Stimulated activated CD8-positive, alpha-beta memory T cell treated with anti-CD3 and anti-CD28 coated beads, Interleukin-2, amount 100 ng/mL, for 1 hour (primary cell): ENCODE data around the gene CNTNAP2.
"Not testable (repeated sequence)": the region's sequence is repeated elsewhere in the genome, so short reads cannot be mapped to it uniquely, and the experiment has no call there.

Experiments used
- DNase-seq, 2 donors: peaks; one replicate each; pipeline ENCODE4 v3.0.0-alpha.2; 2020; ENCODE audit warnings: low read depth in 2 of 2

The CNTNAP2 gene

DNA sequence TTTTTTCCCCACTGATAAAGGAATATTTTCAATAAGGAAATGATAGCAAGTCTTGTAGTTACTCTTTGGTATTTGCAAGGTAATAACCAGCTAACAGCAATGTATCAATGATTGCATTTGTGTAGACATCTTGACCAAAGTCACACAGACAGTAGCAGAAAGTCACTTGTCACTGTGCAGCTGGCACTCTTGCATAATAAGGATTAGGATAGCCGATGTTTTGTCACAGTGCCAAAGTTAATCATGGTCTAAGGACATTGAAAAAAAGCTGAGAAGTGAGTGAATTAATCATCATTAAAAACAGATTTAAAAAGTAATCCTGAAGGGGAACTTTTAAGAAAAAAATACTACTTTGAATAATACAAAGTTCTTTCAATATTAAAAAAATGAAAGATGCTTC is 1639.7 kb downstream of the CNTNAP2 start:
- no peak for DNase-seq

DNA sequence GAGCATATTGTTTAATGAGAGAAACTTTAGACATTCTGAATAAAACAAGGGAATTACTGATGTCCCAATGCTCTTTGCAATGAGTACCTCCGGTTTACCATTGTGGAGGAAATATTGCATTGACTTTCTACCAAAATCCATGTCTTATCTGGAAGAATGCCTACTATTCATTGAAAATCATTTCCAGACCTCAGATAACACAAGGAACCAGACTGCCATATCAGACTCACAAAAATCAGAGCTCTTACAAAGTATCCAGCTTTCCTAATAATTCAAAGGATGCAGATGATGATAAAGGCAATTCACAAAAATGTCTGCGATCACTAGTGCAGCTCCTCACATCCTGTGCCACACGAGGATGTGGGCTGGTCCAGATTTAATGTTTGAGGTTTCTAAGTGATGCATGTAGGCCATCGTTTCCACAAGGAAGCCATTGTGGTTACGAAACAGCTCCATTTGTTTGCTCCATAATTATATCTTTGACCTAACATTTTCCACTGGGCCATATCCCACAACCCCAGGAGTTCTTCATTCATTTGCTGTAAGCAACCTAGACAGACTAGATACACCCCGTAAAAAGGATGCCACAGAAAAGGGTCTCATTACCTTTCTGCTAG is 1642.8 kb downstream of the CNTNAP2 start:
- DNase-seq = no peak

DNA sequence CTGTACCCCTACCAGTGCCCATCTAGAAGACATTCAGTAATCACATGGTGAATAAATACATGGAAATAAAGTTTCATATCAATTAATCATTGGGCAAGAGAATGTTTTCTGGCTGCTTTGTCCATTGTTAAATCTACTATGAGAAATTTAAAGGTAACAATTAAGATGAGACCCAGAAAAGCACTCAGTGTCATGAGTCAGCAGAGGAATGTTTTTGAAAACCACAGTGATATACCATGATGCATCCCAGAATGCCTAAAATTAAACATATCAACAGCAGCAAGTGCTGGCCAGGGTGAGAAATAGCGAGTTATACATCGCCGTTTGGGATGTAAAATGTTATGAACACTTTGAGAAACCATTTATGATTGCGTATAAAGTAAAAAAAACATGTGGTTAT is 1648.7 kb downstream of the CNTNAP2 start:
- no peak for DNase-seq

DNA sequence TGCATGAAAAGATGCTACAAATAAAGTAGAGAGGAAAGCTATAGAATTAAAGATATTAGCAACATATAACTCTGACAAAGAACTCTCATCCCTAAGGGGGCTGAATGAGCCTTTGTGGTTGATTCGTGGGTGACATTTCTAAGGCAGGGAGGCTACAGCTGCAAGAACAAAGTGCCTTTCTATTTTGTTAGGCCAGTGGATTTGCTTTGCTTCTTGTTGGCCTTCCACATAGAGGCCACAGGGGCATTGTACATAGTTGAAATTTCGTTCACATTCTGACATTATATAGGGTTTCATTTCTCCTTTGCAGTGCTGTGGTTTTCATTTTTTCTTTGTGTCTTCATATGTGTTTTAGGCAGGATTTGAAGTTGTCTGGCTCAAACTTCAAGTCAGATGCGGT is 1654.7 kb downstream of the CNTNAP2 start:
- no peak for DNase-seq

DNA sequence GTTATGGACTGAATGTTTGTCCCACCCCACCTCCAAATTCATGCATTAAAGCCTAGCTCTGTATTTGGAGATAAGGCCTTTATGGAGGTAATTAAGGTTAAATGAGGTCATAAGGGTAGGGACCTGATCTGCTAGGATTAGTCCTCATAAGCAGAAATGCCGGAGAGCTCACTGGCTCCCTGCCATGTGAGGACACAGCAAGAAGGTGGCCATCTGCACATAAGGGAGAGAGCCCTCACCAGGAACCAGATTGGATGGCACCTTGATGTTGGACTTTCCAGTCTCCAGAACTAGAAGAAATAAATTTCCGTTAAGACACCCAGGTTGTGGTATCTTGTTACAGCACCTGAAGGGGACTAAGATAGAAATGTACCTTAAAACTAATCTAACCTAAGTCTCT is 1657.9 kb downstream of the CNTNAP2 start:
- no peak for DNase-seq

DNA sequence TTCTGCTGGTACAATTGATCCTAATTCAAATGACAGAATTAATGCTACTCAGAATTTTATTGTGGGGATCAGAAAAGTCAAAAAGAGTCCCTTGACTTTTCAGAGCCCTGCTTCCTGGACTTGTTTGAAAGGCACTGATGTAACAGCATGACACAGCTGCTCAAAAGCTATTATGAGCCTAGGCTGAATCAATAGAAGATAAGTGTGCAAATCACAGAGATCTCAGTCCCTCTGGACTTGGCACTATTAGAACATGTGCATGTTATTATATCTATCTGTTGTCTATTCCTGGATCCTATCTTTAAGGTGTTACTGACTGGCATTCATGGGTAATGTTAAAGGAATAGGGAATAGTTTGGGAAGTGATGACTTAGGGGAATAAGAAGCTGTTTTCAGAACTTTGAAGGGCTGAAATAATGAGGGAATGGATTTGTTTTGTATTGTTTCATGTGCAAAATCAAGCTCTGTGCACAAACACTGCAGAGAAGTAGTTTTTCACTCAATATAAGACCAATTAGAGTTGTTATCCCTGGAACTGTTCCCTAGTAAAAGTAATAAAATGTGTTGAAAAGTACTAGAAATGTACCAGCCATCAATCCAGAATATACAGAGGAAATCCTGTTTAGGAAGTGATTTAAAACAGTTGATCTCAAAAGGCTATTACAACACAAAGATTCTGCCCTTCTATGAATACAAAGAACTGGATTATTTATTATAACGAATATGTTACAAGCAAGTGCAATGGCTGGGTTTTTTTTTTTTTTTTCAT is 1659.1 kb downstream of the CNTNAP2 start:
- no peak for DNase-seq

DNA sequence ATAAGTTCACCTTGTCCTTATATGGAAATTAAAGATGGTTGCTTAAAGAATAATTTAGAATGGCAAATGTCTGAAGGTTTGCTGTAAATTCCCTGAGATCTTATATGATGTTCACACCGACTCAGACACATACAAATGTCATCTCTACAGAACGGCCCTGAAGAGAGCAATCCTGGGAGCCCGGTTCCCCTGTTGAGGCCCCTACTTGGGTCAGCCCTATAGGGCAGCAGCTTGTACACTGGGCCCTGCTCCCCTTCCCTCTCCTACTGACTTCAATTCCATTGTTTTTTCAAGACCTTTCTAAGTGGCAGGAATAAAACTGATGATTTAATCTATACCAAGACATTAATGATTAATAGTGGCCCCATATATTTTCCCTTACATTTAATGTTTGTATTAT is 1660.7 kb downstream of the CNTNAP2 start:
- DNase-seq = no peak

DNA sequence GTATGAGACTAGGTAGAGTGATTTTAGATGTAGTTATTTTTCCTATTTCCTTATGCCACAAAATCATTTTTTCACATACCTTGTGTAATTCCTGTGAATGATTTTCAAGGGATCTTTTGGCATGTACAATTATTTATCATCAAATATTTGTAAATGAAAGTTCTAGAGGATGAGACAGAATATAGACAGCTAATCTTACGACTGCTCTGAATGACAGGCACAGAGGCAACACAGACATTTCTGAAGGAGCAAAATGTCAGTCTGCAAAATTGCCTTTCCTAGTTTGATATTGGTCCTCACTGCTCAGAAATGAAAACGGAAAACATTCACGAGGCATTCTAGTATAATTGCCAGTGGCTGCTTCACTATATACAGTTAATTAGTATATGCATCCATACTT is 1663.3 kb downstream of the CNTNAP2 start:
- DNase-seq = no peak

DNA sequence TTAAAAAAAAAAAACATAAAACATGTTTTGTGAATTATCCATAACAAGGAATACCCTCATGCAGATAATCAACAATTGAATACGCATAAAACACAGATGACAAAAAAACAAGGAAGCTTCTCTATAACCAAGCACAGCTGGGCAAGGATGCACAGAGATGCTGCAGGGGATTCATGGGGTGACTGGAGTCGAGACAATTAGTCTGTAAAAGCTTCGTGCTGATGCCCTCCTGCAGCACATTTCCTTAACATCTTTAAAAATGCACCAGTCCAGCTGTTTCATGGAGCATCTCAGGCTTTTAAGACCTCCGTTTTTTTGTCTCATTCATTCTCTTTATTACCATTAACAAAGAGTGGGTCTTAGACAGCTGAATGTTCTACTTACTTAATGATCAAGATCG is 1680.0 kb downstream of the CNTNAP2 start:
- DNase-seq = no peak

DNA sequence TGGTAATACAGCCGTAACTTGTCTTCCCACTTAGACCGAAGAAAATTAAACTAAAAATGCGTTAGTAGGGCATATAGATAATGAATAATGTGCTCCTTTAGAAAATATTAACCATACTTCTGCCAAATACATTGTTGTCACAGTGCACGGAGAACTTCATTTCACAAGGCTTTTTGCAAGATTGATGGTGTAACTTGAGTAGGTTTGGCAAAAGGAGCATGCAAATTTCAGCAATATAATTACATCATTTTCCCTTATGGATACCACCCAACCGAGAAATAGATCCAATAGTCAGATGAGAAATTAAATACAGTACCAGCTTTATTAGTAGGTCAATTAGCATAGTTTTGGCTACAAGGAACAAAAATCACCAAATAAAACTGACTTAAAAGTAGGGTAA is 1681.4 kb downstream of the CNTNAP2 start:
- no peak for DNase-seq

DNA sequence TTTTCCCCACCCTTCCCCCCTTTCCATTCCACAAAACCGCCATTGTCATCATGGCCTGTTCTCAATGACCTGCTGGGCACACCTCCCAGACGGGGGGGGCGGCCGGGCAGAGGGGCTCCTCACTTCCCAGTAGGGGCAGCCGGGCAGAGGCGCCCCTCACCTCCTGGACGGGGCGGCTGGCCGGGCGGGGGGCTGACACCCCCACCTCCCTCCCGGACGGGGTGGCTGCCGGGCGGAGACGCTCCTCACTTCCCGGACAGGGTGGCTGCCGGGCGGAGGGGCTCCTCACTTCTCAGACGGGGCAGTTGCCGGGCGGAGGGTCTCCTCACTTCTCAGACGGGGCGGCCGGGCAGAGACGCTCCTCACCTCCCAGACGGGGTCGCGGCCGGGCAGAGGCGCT is 1685.2 kb downstream of the CNTNAP2 start:
- not testable (repeated sequence) for DNase-seq

DNA sequence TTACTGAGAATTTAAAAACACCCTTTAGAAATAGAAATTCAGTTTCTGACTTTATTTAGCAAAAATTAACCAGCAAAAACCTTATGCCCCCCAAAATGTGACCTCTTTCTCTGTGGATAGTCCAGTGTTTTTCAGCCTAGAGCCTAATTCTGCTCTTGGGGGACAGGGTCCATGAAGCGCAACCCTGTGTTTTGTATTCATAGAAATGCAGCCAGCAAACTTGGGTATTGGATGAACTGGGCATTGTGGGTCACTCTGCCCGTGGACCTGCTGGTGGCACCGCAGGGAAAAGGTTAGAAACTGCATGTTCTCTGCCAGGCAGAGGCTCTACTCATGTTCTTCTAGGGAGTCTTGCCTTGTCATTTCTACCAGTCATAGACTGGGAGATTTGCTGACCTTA is 1686.5 kb downstream of the CNTNAP2 start:
- no peak for DNase-seq

DNA sequence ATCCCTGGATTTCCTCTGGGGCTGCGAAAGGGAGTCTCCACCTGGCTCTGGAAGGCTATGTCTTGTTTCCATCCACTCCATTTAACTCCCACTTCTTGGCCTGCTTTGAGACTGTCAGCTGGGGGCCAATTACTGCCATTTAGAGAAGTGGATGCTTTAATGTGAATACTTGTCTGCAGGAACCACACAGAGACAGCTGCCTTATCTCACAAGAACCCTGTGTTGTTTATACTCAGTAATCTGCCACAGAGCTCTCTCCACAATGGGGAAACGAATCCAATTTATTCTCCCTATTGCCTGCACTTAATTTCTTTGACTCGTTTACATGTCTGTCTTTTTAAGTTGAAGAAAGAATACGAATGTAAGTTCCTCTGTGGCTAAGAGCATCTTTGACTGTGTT is 1687.0 kb downstream of the CNTNAP2 start:
- no peak for DNase-seq

DNA sequence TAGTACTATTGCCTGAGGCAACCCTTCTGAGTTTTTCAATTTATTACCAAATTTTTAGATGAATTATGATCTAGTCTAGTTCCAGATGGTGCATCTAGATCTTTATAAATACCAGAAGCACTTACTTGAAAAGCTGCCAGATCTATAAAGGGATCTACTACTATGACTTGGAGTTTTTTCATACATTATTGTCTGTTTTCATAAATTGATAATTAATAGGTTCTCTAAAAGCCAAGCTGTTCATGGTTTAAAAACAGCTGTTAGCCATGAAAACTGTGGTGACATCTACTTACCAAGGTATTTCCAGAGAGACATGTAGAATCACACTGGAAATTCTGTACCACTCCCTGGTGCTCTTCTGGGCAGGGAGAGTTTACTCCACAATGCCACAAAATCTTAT is 1687.4 kb downstream of the CNTNAP2 start:
- DNase-seq = no peak

DNA sequence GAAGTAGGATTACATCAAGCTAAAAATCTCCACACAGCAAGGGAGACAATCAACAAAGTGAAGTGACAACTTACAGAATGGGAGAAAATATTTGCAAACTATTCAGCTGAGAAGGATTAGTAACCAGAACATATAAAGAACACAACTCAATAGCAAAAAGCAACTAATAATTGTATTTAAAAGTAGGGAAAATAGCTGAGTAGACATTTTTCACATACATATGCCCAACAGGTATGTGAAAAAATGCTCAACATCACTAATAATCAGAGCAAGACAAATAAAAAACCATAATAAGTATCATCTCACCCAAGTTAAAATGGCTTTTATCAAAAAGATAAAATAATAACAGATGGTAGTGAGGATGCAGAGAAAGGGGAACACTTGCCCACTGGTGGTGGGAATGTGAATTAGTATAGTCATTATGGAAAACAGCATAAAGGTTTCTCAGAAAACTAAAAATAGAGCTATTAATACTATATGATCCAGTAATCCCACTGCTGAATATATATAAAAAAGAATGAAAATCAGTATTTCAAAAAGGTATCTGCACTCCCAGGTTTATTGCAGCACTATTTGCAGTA is 1689.5 kb downstream of the CNTNAP2 start:
- DNase-seq = no peak

DNA sequence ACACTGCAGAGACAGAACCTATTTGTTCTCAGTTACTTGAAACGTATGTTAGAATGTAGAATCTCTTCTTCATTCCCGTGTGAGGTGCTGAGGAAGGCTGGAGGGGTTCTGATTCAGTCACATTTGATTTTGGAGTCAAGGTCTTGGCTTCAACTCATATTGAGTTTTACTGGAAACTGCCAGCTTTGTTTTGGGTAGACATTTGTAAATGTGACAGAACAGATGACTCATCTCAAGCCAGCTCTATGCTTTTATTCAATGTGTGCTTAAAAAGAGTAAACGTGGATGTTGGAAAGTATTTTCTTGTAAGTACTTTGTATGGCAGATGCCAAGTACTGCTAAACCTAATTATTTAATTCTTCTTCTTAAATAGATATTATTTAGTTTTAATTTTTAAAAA is 1693.2 kb downstream of the CNTNAP2 start:
- DNase-seq = no peak

DNA sequence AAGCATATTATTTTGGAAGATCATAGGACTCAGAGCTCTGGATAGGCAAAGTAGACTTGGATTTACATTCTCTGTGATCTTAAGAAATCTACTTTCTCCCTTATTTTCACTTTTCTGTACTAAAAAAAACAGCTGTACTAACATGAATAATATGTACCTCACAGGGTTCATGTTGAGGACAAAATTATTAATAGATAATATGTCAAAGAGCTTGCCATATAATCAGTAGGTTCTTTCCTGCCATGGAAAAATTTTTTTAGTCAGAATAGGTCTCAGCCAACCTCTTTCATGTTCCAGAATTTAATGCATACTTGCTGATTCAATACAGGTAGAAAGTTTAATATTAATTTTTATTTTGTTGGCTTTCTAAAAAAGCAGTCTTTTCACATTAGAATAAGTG is 1693.7 kb downstream of the CNTNAP2 start:
- DNase-seq = no peak

DNA sequence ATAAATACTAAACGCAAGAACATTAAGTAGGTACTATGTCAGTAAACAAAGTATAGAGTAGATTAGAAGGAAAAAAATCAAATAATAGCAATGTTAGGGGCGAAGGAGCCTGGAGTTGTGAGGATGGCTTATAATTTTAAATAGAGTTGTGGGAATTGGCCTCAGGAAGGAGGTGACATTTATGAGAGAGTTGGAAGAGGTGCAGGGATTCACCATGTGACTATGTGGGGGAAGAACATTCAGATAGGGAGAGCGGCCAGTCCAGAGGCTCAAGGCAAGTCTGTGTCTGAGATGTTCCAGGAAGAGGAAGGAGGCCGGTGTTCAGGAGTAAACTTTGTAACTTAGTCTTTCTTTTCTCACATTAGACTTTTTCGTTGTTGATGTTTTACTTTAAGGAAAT is 1695.3 kb downstream of the CNTNAP2 start:
- no peak for DNase-seq

DNA sequence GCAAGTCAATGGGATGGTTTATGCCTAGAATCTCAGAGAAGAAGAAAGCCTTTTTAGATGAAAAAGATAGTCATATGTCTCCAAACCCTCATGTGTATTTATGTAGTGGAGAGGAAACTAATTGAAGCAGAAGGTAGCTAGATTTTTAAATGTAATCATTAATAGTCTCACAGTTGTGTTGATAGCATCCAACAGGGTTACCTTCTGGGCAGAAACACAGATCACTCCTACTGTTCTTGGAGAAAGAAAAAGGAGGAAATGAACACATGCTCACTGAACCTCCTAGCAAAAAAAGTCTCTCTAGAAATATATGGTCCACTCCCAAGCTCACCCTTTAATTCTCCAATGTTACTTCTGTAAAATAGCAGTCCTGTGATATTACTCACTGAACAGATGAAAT is 1696.7 kb downstream of the CNTNAP2 start:
- DNase-seq = no peak

DNA sequence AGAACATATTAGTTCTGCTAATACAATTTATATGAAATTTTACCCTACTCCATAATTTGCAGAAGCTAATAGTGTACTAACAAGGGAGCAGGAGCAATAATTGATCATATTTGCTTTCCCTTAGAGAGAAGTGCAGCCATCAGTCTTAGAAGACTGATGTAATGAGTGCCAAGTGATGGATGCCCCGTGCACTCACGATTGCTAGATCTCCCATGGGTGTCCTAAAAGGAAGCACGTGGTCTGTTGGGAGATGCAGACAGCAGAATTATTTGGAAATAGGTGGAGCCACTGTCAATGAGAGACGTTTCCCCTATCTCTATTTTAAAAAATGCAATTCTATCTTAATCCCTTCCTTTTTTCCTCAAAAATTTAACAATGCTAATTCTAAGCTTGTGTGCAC is 1701.7 kb downstream of the CNTNAP2 start:
- no peak for DNase-seq

DNA sequence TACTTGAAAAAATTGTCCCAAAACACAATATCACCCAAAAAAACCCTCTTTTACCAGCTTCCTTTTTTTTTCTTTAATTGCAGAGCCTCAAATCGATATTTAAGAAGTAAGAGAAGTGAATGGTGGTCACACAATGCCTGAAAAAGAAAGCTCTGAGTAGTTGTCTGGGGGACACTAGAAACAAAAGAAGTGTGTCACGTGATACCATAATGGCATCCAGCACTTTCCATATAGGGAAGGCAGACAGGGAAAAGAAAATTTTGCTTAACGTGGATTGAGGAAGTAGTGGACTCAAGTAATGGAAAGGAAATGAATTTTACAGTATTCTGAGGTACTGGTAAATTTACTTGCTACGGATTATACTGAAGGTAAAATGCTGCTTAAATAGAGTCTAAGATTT is 1708.1 kb downstream of the CNTNAP2 start:
- DNase-seq = no peak

DNA sequence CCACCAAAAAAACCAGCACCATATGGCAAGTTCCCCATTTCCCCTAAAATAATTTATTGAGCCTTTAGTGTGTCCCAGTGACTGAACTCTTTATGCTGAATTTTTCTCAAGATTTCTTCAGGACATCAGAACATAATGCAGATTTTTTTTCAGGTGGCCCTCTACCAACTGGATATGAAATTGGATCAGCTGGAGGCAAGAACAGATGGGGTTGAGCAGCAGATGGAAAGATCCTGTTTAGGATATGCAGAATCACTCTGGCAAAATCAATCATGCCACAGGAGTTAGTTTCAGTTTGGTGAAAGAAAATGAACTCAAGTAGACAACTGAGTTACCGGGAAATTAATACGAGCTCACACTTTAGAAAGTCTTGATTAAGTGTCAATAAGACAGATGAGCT is 1712.4 kb downstream of the CNTNAP2 start:
- no peak for DNase-seq

DNA sequence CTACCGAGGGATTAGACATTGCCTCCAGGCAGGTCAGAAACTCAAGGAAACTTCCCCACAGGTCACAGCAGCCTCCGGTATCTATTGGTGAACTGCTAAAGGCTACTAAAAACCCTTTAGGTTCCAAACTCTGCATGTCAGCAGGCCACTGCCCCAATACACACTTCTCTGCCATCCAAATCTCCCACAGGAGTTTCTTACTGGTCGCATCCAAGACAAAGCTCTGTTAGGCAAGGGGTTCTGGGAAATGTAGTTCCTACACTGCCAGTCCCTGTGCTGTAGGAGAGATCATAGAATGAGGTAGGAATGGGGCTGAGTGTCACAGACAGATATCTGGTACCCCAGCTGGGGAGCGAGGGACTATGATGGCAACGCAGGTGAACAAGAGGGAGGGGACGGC is 1717.0 kb downstream of the CNTNAP2 start:
- DNase-seq = no peak
